NCI-H187 treated with DMSO at 0.1 percent for 48 hours (cell line): Measurements from ENCODE around the gene DNAJB8.

ENCODE experiments used
- DNase-seq: peaks from one replicate; lab custom pipeline; 2025; lab: John Stamatoyannopoulos, UW

DNAJB8 gene

DNA sequence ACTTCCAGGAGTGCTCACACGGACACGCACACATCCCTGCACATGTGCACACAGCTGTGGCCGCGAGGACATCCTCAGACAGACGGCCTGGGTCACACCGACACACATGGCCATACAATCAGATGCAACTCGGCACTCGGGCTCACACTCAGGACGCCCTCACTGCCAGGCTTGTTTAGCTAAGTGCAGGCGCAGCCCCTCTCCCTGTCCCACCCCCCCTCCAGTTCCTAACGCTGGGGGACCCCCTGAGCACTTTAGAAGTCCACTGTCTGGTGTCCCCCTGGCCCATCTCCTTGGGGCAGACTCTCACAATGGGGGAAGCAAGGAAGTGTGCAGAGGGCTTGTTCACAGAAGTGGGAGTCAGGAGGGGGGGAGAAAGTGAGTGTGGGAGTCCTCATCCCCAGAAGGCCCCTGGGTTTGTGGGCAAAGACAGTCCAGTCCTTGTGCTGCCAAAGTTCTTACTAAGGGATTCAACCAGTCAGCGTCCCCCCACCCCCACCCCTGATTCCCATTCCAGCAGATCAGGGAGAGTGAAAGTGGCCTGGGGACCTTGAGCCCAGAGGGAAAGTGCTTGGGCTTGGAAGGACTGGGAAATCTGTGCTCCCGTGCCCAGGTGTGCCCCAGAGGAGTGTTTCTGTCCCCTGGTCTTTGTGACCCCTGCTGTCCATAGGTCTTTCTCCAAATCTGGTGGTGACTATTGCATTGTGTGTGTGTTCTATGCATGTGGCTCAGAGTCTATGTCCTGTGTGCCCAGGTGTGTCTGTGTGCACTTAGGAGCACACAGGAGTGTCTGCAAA, 27.1 kb upstream of the DNAJB8 start:
- DNase-seq: no peak

- no peak for DNase-seq
Measured at GRCh38 chr3:128492671-128493569, 26.2 kb upstream of the DNAJB8 start, which contains the start of gene GATA2. GATA2 (minus strand) TSS chr3:128493201; CDS start chr3:128487031, 6,170 bp downstream.

GRCh38 chr3:128491941-128492670, 25.4 kb upstream of the DNAJB8 start:
- no peak for DNase-seq

- no peak for DNase-seq
Measured at GRCh38 chr3:128491691-128491940, 24.9 kb upstream of the DNAJB8 start.

GRCh38 chr3:128490915-128491690, 24.4 kb upstream of the DNAJB8 start:
- no peak for DNase-seq

DNA sequence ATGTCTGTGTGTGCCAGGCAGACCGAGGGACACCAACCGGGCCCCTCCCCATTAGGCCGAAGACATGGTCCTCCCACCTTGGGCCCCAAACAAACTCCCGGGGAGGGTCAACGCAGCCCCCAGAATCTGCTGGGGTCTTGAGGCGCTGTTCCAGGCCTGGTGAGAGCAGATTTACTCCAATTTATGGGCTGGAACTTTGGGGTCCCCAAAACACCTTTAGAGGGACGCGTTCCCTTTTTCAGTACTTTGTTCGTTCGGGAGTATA, 23.9 kb upstream of the DNAJB8 start:
- DNase-seq: no peak

DNA sequence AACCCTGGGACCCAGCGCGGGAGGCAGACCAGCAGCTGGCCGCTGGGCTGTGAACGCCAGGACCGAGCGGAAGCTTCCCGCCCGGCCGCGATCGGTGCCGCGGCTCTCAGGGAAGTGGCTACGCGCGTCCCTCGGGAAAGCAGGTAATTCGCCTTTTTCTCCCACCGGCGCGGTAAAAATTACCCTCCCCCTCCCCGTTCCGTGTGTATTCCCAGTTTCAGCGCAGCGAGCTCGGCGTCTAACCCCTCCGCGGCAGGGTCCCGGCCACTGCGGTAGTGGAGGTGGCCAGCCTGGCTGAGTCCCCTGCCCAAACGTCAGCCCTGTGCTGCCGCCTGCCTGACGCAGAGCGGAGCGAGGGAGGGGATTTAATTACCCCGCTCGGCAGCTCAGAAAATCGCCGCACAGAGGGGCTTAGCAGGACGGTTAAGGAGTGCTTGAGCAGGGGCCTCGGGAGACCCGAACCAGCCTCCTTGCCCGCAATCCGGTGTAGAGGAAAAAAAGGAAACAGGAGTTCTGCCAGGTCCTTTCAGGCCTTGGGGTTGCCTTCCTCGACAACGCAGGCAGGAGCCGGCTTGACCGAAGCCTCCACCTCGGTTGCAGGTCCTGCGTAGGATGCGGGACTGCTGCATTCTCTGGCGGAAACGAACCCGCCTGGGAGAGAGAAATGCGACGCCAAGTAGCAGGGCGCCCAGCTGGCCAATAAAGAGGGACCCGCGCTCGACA, 23.4 kb upstream of the DNAJB8 start:
- DNase-seq: no peak

GRCh38 chr3:128489674-128489926, 22.9 kb upstream of the DNAJB8 start:
- DNase-seq: no peak

GRCh38 chr3:128488991-128489673, 22.4 kb upstream of the DNAJB8 start:
- no peak for DNase-seq

GRCh38 chr3:128488636-128488990, 21.9 kb upstream of the DNAJB8 start:
- DNase-seq: no peak

- no peak for DNase-seq
Measured at GRCh38 chr3:128487813-128488635, 21.3 kb upstream of the DNAJB8 start.

DNA sequence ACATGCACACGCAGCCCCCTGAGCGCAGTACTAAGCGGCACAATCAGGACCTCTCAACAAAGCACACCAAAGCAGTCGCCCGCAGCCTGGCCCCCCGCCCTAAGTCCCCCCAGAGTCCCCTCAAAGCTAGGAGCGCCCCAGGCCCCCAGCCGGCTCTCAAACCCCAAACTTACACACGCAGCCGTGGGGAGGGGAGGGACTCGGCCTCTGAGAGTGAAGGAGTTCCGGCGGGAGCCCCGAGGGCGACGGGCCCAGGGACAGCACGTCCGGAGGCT, 20.8 kb upstream of the DNAJB8 start:
- no peak for DNase-seq

DNA sequence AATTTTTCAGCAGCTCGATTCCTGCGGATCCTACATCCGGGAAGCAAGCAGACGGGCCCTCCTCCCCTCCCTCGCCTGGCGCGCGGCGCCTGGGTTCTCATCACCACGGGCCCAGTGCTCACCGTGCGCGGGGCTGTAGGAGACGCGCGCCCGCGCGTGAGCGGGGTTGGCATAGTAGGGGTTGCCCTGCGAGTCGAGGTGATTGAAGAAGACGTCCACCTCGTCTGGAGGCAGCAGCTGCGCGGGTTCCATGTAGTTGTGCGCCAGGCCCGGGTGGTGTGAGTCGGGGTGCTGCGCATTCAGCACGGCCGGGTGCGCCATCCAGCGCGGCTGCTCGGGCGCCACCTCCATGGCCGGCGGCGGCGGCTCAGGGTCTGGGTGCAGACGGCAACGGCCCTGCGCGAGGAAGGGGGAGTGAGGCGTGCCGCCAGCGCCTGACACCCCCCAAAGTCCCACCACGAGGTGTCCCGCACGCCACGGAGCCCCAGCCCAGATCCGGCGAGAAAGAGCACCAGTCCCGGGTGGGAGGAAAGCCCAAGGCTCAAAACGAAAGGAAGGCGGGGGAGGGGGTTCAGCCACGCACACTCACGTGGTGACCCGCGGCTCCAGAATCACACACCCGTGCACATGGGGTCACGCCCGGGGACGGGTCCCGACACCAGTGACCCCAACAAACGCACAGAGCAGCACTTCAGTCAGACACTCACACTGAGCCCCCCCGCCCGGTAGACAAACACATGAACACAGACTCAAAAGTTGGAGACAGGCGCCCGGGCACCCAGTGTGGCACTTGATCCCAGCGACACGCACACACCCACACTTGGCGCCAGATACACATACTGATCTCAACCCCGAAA, 20.2 kb upstream of the DNAJB8 start:
- DNase-seq: no peak

- no peak for DNase-seq
Measured at GRCh38 chr3:128486205-128486628, 19.5 kb upstream of the DNAJB8 start.

GRCh38 chr3:128485282-128486204, 18.9 kb upstream of the DNAJB8 start:
- no peak for DNase-seq

DNA sequence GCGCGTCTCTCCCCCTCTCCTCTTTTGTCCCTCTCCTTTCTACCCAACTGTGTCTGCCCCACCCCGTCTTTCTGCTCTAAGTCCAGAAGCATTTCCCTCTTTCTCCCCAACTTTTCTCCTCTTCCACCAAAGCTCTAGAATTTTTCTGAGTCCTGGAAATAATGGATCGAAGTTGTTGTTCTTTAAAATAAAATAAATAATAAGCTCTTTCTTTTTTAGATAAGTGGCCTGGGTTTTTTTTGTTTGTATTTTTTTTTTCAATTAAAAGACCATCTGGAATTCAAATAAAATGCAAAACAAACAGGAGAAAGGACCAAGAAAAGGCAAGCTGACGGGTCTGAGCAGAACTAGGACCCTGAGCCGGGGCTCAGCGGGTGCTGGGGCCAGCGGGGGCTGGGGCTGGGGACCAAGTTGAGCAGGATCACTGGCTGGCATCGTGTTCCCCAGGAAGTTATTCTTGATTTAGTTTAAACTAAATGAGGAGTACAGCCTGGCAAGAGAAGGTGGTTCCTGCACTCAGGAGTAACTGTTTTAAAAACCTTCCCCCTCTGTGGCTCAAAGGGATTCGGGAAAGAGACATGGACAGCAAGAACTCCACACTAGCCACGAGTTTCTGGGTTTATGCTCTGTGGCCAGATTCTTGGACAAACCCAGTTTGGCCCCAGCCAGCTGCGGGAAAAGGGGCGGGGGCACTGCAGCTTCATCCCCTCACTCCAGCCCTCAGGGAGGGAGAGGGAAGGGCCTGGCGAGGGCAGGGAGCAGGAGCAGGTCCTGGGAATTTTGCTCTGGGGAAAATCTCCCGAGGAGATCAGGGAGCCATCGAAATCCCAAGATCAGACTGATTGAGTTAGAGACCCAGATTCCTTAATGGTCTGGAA, 18.0 kb upstream of the DNAJB8 start:
- no peak for DNase-seq

- no peak for DNase-seq
Measured at GRCh38 chr3:128483657-128484403, 17.1 kb upstream of the DNAJB8 start.
